ENCODE measurements around the gene AMFR.

Gene AMFR

GRCh38 chr16:56423584-56424403 is 1.6 kb downstream of the AMFR start:
- H3K4me1 ChIP-seq (ENCODE audit: control insufficient read depth in 1 of 2, insufficient read depth in 1 of 2, low read depth in 1 of 2, low read length in 1 of 2): peaks cover 18 to 22% of the 10 kb centered on the region in 2 experiments
- peak overlapping the region; percentile 71 for H3K27ac ChIP-seq
- no peak for TF ChIP-seq CTCF (IDR thresholded peaks at IDR 0.05)
- no peaks in the 10 kb centered on the region for H3K9me3 ChIP-seq
- H3K36me3 ChIP-seq: no peaks in the 10 kb centered on the region
- H3K27me3 ChIP-seq: no peaks in the 10 kb centered on the region
- H3K4me3 ChIP-seq (ENCODE audit: low read depth in 1 of 2, low read length in 1 of 2): peak overlapping the region; percentile 77 to 81

- H3K4me3 ChIP-seq (ENCODE audit: low read depth in 1 of 2, low read length in 1 of 2): no peak overlapping the region
- H3K4me1 ChIP-seq (ENCODE audit: control insufficient read depth in 1 of 2, insufficient read depth in 1 of 2, low read depth in 1 of 2, low read length in 1 of 2): peaks cover 18 to 22% of the 10 kb centered on the region in 2 experiments
- H3K27ac ChIP-seq: no peak overlapping the region
- no peak for TF ChIP-seq CTCF (IDR thresholded peaks at IDR 0.05)
- H3K27me3 ChIP-seq: no peaks in the 10 kb centered on the region
- no peaks in the 10 kb centered on the region for H3K36me3 ChIP-seq
- H3K9me3 ChIP-seq: no peaks in the 10 kb centered on the region
Measured at GRCh38 chr16:56422896-56423441, 2.4 kb downstream of the AMFR start.

GRCh38 chr16:56421976-56422669 is 3.2 kb downstream of the AMFR start:
- no peaks in the 10 kb centered on the region for H3K9me3 ChIP-seq
- H3K27ac ChIP-seq: no peak overlapping the region
- no peaks in the 10 kb centered on the region for H3K27me3 ChIP-seq
- no peak overlapping the region for H3K4me3 ChIP-seq (ENCODE audit: low read depth in 1 of 2, low read length in 1 of 2)
- TF ChIP-seq CTCF (IDR thresholded peaks at IDR 0.05): no peak
- peaks cover 18 to 22% of the 10 kb centered on the region in 2 experiments for H3K4me1 ChIP-seq (ENCODE audit: control insufficient read depth in 1 of 2, insufficient read depth in 1 of 2, low read depth in 1 of 2, low read length in 1 of 2)
- no peaks in the 10 kb centered on the region for H3K36me3 ChIP-seq

GRCh38 chr16:56421313-56421712 is 4.0 kb downstream of the AMFR start:
- TF ChIP-seq CTCF (IDR thresholded peaks at IDR 0.05): no peak
- Histone ChIP-seq H3K4me3 (ENCODE audit: low read depth in 1 of 2, low read length in 1 of 2) (no peak overlapping the region), H3K36me3 (no peaks in the 10 kb centered on the region), H3K9me3 (no peaks in the 10 kb centered on the region), H3K27me3 (no peaks in the 10 kb centered on the region), H3K4me1 (ENCODE audit: control insufficient read depth in 1 of 2, insufficient read depth in 1 of 2, low read depth in 1 of 2, low read length in 1 of 2) (peaks cover 26% of the 10 kb centered on the region in 2 experiments), H3K27ac (no peak overlapping the region)

- H3K4me1 ChIP-seq (ENCODE audit: control insufficient read depth in 1 of 2, insufficient read depth in 1 of 2, low read depth in 1 of 2, low read length in 1 of 2): peaks cover 30% of the 10 kb centered on the region in 2 experiments
- H3K36me3 ChIP-seq: no peaks in the 10 kb centered on the region
- H3K27me3 ChIP-seq: no peaks in the 10 kb centered on the region
- H3K27ac ChIP-seq: no peak overlapping the region
- no peak overlapping the region for H3K4me3 ChIP-seq (ENCODE audit: low read depth in 1 of 2, low read length in 1 of 2)
- no peak for TF ChIP-seq CTCF (IDR thresholded peaks at IDR 0.05)
- H3K9me3 ChIP-seq: no peaks in the 10 kb centered on the region
Measured at GRCh38 chr16:56420613-56421012, 4.7 kb downstream of the AMFR start.

Measured in neutrophil (primary cell).